Activated CD8-positive, alpha-beta memory T cell treated with anti-CD3 and anti-CD28 coated beads, Interleukin-2, amount 50 U/mL, for 1 hour (primary cell): ENCODE data around the gene U2AF2.

Experiments used
- DNase-seq: peaks from one replicate; pipeline ENCODE4 v3.0.0-alpha.2; 2020; ENCODE audit errors: extremely low read depth

The U2AF2 gene

GRCh38 chr19:55689411-55690108 lies 34.7 kb downstream of the U2AF2 start:
- DNase-seq: no peak

- no peak for DNase-seq
These were observed 35.4 kb downstream of the U2AF2 start for GRCh38 chr19:55690109-55690768.

DNA sequence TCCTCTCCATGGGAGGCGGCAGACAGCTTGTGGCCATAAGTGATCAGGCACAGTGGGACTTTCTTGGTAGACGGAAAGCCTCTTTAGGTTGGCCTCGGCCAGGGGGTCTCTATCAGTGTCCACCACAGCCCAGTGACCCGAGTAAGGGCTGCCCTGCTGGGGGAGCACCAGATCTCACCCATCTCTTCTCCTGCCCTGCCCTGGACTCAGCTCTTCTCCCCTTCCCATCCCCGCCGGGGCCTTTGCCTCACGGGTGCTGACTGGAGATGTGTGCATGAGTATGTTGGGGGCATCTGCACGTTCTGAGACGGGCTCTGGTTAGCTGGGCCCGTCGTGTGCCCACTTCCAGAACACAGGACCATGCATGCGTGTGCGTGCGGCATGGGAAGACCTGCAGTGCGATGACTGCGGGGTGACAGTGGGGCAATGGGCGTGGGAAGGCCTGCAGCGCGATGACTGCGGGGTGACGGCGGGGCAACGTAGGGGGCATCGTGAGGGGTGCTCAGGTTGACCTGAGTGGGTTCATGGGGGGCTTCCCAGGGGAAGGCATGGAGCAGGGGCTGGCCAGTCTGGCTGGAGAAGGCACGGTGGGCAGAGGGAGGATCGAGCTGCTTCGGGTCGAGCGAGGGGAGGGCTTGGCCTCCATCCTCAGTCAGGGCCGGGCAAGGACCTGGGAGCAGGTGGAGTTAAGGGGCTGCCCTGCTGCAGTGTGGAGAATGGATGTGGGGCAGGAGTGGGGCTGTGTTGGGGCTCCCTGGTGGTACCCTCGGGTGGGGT lies 36.1 kb downstream of the U2AF2 start:
- DNase-seq: no peak

- DNase-seq: no peak
These were observed 37.0 kb downstream of the U2AF2 start for GRCh38 chr19:55691561-55692481.

- no peak for DNase-seq
These were observed 37.8 kb downstream of the U2AF2 start for GRCh38 chr19:55692681-55693081.

DNA sequence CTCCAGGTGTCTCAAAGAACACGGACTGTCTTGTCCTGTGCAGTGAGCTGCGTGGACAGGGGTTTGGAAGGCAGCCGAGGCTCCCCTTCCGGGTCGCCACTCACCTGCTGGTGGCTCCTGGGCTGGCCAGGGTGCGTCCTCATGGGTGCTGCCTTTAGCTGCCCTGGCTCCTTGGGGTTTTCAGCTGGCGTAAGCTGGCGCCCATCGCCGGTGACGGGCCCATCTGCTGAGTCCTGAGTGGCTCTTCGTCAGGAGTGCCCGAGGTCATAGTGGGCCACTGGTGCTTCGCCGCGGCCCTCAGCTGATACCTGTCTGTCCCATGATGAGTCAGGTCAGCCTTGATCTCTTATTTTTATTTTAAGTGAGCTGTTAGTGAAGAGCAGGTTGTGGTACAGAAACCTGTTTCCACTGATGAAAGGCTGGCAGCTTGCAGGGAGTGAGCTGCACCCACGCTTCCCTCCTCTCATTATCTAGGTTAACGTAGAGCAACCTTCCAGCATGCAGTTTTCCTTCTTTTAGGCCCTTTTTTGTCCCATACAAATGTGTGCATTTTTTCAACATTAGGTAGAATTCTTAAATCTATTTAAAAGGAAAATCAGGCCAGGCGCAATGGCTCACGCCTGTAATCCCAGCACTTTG lies 38.6 kb downstream of the U2AF2 start:
- DNase-seq: no peak

GRCh38 chr19:55694241-55694655 lies 39.4 kb downstream of the U2AF2 start:
- DNase-seq: no peak

DNA sequence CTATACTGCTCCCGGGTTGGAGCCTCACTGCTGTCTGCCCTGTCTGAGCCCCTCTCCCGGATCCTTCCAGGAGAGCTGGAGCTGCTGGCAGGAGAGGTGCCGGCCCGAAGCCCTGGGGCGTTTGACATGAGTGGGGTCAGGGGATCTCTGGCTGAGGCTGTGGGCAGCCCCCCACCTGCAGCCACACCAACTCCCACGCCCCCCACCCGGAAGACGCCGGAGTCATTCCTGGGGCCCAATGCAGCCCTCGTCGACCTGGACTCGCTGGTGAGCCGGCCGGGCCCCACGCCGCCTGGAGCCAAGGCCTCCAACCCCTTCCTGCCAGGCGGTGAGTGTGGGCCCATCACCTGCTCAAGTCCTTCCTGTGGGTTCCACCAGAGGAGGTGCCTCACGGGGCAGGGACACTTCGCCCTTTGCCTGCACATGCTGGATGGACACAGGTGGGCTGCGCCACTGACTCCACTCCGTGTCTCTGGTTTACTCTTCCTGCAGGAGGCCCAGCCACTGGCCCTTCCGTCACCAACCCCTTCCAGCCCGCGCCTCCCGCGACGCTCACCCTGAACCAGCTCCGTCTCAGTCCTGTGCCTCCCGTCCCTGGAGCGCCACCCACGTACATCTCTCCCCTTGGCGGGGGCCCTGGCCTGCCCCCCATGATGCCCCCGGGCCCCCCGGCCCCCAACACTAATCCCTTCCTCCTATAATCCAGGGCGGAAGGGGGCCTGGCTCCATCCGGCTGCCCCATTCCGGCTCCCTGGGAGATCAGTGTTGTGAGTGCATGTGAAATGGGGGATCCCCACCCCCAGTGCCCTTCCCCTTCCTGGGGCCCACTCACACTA lies 40.0 kb downstream of the U2AF2 start:
- no peak for DNase-seq

- DNase-seq: no peak
These were observed 40.9 kb downstream of the U2AF2 start for GRCh38 chr19:55695511-55696290.

DNA sequence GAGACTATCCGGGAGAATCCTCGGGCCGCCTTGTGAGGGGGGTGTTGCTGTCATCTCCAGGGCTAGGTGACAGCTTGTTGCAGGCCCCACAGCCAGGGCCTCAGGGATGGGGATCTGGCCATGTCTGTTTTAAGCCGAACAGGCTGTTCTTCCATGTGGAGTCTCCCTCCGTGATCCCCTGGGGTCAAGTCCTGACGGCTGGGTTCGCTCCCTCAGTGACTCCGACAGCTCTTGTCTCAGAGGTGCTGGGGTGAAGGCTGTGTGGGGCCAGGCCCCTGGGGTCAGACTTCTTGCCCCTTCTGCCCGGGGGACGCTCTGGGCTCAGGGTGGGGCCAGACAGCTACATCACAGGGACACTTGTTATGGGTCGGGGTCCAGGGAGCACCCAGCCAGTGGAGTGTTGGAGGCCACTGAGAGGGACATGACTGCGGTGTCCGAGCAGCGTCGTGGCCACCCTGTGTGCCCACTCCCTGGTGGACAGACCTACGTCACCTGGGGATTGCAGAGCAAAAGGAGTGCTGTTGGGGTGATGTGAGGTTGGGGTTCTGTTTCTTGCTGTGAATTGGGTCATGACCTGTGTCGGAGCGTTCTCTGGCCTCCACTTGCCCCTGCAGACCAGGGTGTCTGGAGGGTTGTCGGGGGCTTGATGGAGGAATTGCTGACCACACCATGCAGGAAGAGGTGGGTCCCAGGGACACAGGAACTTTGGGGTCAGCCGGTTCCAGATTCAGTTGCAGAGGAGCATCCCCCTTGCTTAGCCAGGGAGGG lies 41.6 kb downstream of the U2AF2 start:
- no peak for DNase-seq

DNA sequence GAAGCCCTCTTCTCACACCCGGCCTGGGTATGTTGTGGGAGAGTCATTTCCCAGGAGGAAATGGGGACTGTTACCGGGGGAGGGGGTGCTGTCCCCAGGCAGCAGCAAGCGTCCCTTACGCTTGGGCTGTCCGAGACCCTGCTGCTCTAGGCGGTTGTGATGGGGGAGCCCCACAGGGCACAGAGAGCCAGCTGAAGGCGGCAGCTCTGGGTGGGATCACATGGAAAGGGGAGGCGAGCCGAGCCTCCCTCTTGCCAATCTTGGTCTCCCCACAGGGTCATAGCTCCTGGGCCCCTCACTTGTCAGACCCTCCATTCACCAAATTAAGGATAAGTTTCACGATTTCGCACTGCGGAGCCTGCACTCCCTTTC lies 42.2 kb downstream of the U2AF2 start:
- no peak for DNase-seq

- DNase-seq: no peak
These were observed 42.9 kb downstream of the U2AF2 start for GRCh38 chr19:55697698-55698097.

- DNase-seq: no peak
These were observed 43.4 kb downstream of the U2AF2 start for GRCh38 chr19:55698256-55698655.

- no peak for DNase-seq
These were observed 44.4 kb downstream of the U2AF2 start for GRCh38 chr19:55699221-55699620.

GRCh38 chr19:55700813-55701212 lies 46.0 kb downstream of the U2AF2 start:
- no peak for DNase-seq

DNA sequence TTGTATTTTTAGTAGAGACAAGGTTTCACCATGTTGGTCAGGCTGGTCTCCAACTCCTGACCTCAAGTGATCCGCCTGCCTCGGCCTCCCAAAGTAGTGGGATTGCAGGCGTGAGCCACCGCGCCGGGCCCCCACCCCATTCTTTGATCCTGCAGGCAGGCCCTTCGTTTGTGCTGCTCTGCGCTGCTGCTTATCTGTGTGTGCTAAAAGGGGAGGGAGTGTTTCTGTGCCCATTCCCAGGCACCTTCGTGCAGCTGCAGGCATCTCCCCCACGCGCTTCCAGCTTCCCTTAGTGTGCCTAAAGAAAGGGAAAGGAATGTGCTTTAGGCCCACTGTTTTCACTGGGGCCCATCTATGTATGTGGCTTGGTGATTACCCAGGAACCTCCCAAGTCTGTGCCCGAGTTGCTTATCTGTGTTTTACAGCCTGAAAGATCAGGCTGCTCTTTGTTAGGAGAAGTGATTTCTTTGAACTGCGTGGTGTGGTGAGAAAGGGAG lies 47.3 kb downstream of the U2AF2 start:
- DNase-seq: no peak

GRCh38 chr19:55703790-55704215 lies 49.0 kb downstream of the U2AF2 start:
- DNase-seq: no peak

GRCh38 chr19:55704494-55705245 lies 49.8 kb downstream of the U2AF2 start:
- DNase-seq: no peak
